ENCODE results near the gene HEATR3. TPM values are rescaled to one million over a fixed set of nuclear protein-coding genes. Genes with fewer than 3 reads are reported as not detected.

Gene HEATR3
- total and polyA plus RNA-seq, 2 of the 8 experiments (the other 6 are each of a cell fraction or from before 2014, with no cell fraction given): 13.0 to 29.2 TPM

DNA sequence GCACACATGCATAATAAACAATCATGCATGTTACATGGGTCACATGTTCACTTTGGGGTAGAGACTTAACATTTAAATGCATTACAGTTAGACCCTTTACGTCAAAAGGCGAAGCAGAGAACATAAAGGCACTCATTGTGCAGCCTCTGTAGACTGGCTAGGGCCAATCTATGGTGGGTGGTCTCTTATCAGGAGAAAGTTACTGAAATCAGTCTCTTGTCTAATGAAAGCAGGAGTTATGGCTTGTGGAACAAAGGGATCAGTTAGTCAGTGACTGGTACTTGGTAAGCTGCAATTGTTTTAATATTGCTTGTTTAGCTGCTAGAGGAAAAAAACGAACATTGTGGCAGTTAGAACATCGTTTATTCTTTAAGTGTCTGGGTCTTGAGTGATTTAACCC is 42.1 kb upstream of the HEATR3 start:
- Histone ChIP-seq H3K9ac (replicated peaks in 1 of 4; ENCODE audit: extremely low read depth in 1 of 4, low read depth in 3 of 4, low read length in 3 of 4) (no peak overlapping the region), H2BK5ac (ENCODE audit: low read depth, low read length) (no peak overlapping the region), H3K23me2 (ENCODE audit: low read depth, low read length) (no peaks in the 10 kb centered on the region), H2BK12ac (ENCODE audit: low read depth, low read length) (no peak overlapping the region), H2AK5ac (ENCODE audit: low read depth, low read length) (no peak overlapping the region), H2BK120ac (replicated peaks; ENCODE audit: low read depth, low read length) (no peak overlapping the region), H3K14ac (ENCODE audit: insufficient read length) (no peak overlapping the region), H4K8ac (ENCODE audit: extremely low read depth, insufficient read depth, low read length) (no peak overlapping the region), H3K4me2 (ENCODE audit: insufficient read depth in 1 of 2, low read depth in 2 of 2, low read length in 2 of 2) (no peak overlapping the region), H2AFZ (ENCODE audit: low read length) (no peak overlapping the region), H4K5ac (ENCODE audit: insufficient read length, low read depth, low read length) (no peak overlapping the region), H4K91ac (replicated peaks; ENCODE audit: insufficient read length, low read length) (no peak overlapping the region), H3K79me2 (ENCODE audit: control insufficient read depth in 1 of 2, insufficient read depth in 2 of 2, low read length in 2 of 2) (peaks cover 0 to 24% of the 10 kb centered on the region in 2 experiments; a peak in 2 of 4 replicates), H3K4ac (replicated peaks; ENCODE audit: insufficient read length, low read depth, low read length) (no peak overlapping the region), H4K20me1 (replicated peaks in 1 of 2; ENCODE audit: control insufficient read depth in 1 of 2, insufficient read depth in 2 of 2, low read length in 2 of 2) (no peaks in the 10 kb centered on the region), H3K23ac (ENCODE audit: insufficient read length) (no peak overlapping the region), H3K79me1 (ENCODE audit: low read depth, low read length) (no peaks in the 10 kb centered on the region), H3K4me3 (ENCODE audit: extremely low read depth in 1 of 4, insufficient read depth in 2 of 4, low read depth in 3 of 4, low read length in 4 of 4) (no peak overlapping the region), H3K56ac (replicated peaks; ENCODE audit: insufficient read length, low read depth, low read length) (no peak overlapping the region), H3K9me3 (ENCODE audit: insufficient read depth in 2 of 2, low read depth in 1 of 2, low read length in 1 of 2) (no peaks in the 10 kb centered on the region), H2BK20ac (ENCODE audit: low read length) (no peak overlapping the region), H3K27ac (ENCODE audit: low read depth, low read length) (no peak overlapping the region), H3K36me3 (ENCODE audit: control insufficient read depth in 2 of 4, insufficient read depth in 4 of 4, low read length in 3 of 4) (peaks cover 0 to 3% (median 0%) of the 10 kb centered on the region in 4 experiments; a peak in 1 of 8 replicates), H3K18ac (ENCODE audit: extremely low read depth, low read length) (no peak overlapping the region), H3K27me3 (replicated peaks in 1 of 4; ENCODE audit: control insufficient read depth in 3 of 4, extremely low read depth in 1 of 4, insufficient read depth in 3 of 4, low read length in 3 of 4) (no peaks in the 10 kb centered on the region), H3K4me1 (replicated peaks in 1 of 4; ENCODE audit: control insufficient read depth in 3 of 4, insufficient read depth in 4 of 4, low read length in 3 of 4) (peaks cover 0 to 6% (median 0%) of the 10 kb centered on the region in 4 experiments; a peak in 2 of 7 replicates), H2BK15ac (ENCODE audit: low read length) (no peak overlapping the region)
- ChIA-PET POLR2A (ENCODE audit: partially characterized antibody) (interaction anchor here (0.7 to 2.7 kb wide), 2 partner anchors 42 to 211 kb away, joined by 4 to 5 read pairs; partner anchors contain the start of gene HEATR3), CTCF (ENCODE audit: partially characterized antibody) (interaction anchor here (0.6 to 4.1 kb wide), 4 partner anchors 44 to 1497 kb away, joined by 4 to 28 read pairs (median 15); partner anchors contain the start of gene HEATR3)
- 85% methylated on average over 4 of the region's 4 CpGs; no CpG with 5 or more reads in 1 of the 2 experiments for WGBS, 2 experiments (ENCODE audit: extremely low coverage in 1 of 2, insufficient coverage in 1 of 2, insufficient read length in 1 of 2, insufficient replicate concordance in 2 of 2, low coverage in 1 of 2, low lambda C conversion rate in 2 of 2, missing lambda C conversion rate in 1 of 2)
- FAIRE-seq: no peak
- DNase-seq (ENCODE audit: low read depth in 1 of 2, low spot score in 2 of 2): no peak
- TF ChIP-seq CHD2 (IDR thresholded peaks at IDR 0.05; ENCODE audit: low read length) (no peak), POU5F1 (IDR thresholded peaks at IDR 0.05; ENCODE audit: low read depth, low read length) (no peak), POLR2AphosphoS5 (IDR thresholded peaks at IDR 0.05; ENCODE audit: low read depth, low read length) (no peak), TAF1 (IDR thresholded peaks at IDR 0.05; ENCODE audit: low read depth, low read length) (no peak), NRF1 (IDR thresholded peaks at IDR 0.05; ENCODE audit: low read depth, low read length) (no peak), HDAC6 (IDR thresholded peaks at IDR 0.05; ENCODE audit: low read depth, low read length) (no peak), KDM1A (IDR thresholded peaks at IDR 0.05; ENCODE audit: borderline replicate concordance, low read length) (no peak), SIX5 (IDR thresholded peaks at IDR 0.05; ENCODE audit: low read depth, low read length) (no peak), HDAC2 (IDR thresholded peaks at IDR 0.05; ENCODE audit: borderline replicate concordance in 1 of 2, low read depth in 2 of 2, low read length in 2 of 2) (no peak), CTBP2 (IDR thresholded peaks at IDR 0.05; ENCODE audit: borderline replicate concordance, insufficient read depth, insufficient read length, low read length) (no peak)
- TF ChIP-seq, protein P1, sequence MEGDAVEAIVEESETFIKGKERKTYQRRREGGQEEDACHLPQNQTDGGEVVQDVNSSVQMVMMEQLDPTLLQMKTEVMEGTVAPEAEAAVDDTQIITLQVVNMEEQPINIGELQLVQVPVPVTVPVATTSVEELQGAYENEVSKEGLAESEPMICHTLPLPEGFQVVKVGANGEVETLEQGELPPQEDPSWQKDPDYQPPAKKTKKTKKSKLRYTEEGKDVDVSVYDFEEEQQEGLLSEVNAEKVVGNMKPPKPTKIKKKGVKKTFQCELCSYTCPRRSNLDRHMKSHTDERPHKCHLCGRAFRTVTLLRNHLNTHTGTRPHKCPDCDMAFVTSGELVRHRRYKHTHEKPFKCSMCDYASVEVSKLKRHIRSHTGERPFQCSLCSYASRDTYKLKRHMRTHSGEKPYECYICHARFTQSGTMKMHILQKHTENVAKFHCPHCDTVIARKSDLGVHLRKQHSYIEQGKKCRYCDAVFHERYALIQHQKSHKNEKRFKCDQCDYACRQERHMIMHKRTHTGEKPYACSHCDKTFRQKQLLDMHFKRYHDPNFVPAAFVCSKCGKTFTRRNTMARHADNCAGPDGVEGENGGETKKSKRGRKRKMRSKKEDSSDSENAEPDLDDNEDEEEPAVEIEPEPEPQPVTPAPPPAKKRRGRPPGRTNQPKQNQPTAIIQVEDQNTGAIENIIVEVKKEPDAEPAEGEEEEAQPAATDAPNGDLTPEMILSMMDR (IDR thresholded peaks at IDR 0.05; ENCODE audit: control extremely low read depth in 1 of 3, insufficient read depth in 1 of 3, low read depth in 1 of 3, low read length in 3 of 3): no peak
